SU-DHL-6 (cell line): ENCODE results near the gene URI1.

Experiments used
- H2AFZ ChIP-seq: fragments of 200-600 bp; sonication (generic); 2 replicates; pipeline ENCODE4 v1.6.1; 2014; ENCODE audit warnings: low read depth, mild to moderate bottlenecking, moderate library complexity, mixed read lengths, antibody characterized with exemption, low read length; ENCODE audit not compliant: severe bottlenecking
- H3F3A ChIP-seq: fragments of 200-600 bp; shearing (Covaris generic); 2 replicates; pipeline ENCODE4 v1.6.0; 2016; ENCODE audit warnings: antibody characterized with exemption, mild to moderate bottlenecking; ENCODE audit not compliant: insufficient read depth
- H3K27ac ChIP-seq: fragments of 200-600 bp; sonication (generic); 2 replicates; pipeline ENCODE4 v1.5.1; 2016; ENCODE audit warnings: low read depth, mild to moderate bottlenecking, low read length, moderate library complexity, mixed read lengths
- H3K27me3 ChIP-seq: fragments of 200-600 bp; sonication (generic), shearing (Covaris generic); 2 replicates; pipeline ENCODE4 v1.6.0; 2014; ENCODE audit warnings: mild to moderate bottlenecking, low read length
- H3K36me3 ChIP-seq: fragments of 200-600 bp; sonication (generic); 2 replicates; pipeline ENCODE4 v1.6.1; 2014; ENCODE audit warnings: mild to moderate bottlenecking, low read length, mixed read lengths
- H3K4me2 ChIP-seq: fragments of 300-600, 200-600 bp; shearing (Covaris generic), sonication (generic); 2 replicates; pipeline ENCODE4 v1.6.0; 2014; ENCODE audit warnings: low read length, low read depth, mild to moderate bottlenecking; ENCODE audit not compliant: poor library complexity, severe bottlenecking
- H3K4me3 ChIP-seq: fragments of 200-600 bp; sonication (generic); 2 replicates; pipeline ENCODE4 v1.5.1; 2014; ENCODE audit warnings: antibody characterized with exemption, low read length, mild to moderate bottlenecking, mixed read lengths; ENCODE audit not compliant: insufficient read depth, poor library complexity, severe bottlenecking
- H3K79me2 ChIP-seq: fragments of 200-600 bp; sonication (generic); 2 replicates; pipeline ENCODE4 v1.6.1; 2014; ENCODE audit warnings: mild to moderate bottlenecking, low read length, moderate library complexity; ENCODE audit not compliant: insufficient read depth
- H3K9ac ChIP-seq: fragments of 200-600 bp; sonication (generic); 2 replicates; pipeline ENCODE4 v1.7.0; 2014; ENCODE audit warnings: mild to moderate bottlenecking, low read length
- H3K9me2 ChIP-seq: fragments of 200-600 bp; sonication (generic); replicated peaks from 2 replicates; pipeline ENCODE4 v1.6.1; 2014; ENCODE audit warnings: low read length; ENCODE audit not compliant: insufficient read depth
- H3K9me3 ChIP-seq: fragments of 200-600 bp; sonication (generic); 2 replicates; pipeline ENCODE4 v1.6.1; 2014; ENCODE audit warnings: low read length, mixed read lengths; ENCODE audit not compliant: insufficient read depth
- H4K20me1 ChIP-seq: fragments of 200-600 bp; sonication (generic); 2 replicates; pipeline ENCODE4 v1.6.1; 2014; ENCODE audit warnings: low read depth, mild to moderate bottlenecking, antibody characterized with exemption, low read length, moderate library complexity, mixed read lengths
- EZH2phosphoT487 ChIP-seq: fragments of 200-600 bp; sonication (generic), shearing (Covaris generic); conservative IDR thresholded peaks from 2 replicates; pipeline ENCODE4 v1.6.1; 2018; ENCODE audit warnings: mild to moderate bottlenecking, antibody characterized with exemption, low read length, moderate library complexity, mixed read lengths
- TF ChIP-seq, protein P1 (sequence below): fragments of 200-600 bp; sonication (generic); IDR thresholded peaks from one replicate; pipeline ENCODE4 v1.5.1; 2017; ENCODE audit warnings: antibody characterized with exemption, mild to moderate bottlenecking, low read length, moderate library complexity; ENCODE audit not compliant: insufficient read depth, poor library complexity, severe bottlenecking

Gene URI1

DNA sequence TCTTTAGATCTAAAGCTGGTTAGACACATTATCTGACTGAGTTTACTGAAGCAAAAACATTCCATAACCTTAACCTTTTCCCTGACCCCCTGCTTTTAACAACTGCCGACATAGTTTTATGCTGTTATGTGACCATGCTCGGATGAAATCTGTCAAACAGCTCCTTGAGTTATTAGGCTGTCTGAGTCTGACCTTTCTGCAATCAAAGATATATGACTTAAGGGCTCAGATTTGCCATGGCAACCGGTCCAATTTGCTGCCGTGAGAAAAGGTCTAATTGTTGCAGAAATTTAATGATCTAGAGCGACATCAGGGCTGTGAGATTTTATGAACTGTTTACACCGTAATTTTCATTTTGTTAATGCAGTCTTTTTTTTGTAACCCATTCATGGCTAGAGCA is 61.8 kb downstream of the URI1 start:
- Histone ChIP-seq H3K4me3 (no peak overlapping the region), H3K9me2 (no peaks in the 10 kb centered on the region), H3K27me3 (no peaks in the 10 kb centered on the region), H3K27ac (no peak overlapping the region), H3K36me3 (peaks cover 22% of the 10 kb centered on the region), H3K9me3 (no peaks in the 10 kb centered on the region), H4K20me1 (0 out of 2 replicates have a peak, but pooled peaks cover 3% of the 10 kb centered on the region), H3K79me2 (peaks cover 49% of the 10 kb centered on the region), H3K9ac (no peak overlapping the region), H2AFZ (no peak overlapping the region), H3K4me2 (no peak overlapping the region), H3F3A (peaks cover 5% of the 10 kb centered on the region; the same call in 1 of the 2 replicates)
- TF ChIP-seq EZH2phosphoT487, result no peak

DNA sequence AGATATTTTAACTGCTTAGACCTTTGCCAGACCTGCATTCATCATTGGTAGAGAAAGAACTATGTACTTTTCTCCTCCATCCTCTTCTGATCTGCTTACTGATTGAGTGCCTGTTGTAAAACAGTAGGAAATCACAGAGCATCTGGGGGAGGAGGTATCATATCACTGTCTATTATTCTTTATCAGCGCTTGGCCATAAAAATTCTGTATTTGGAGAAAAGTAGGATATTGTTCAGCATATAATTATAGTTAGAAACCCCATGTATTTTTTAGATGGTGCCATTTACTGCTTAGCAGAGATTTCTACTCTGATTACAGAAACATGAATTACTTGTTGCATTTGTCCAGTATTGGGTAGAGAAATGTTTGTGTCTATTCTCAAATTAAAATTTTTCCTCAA is 62.4 kb downstream of the URI1 start:
- Histone ChIP-seq H3K4me3 (no peak overlapping the region), H4K20me1 (0 out of 2 replicates have a peak, but pooled peaks cover 3% of the 10 kb centered on the region), H2AFZ (no peak overlapping the region), H3K9me2 (no peaks in the 10 kb centered on the region), H3K9ac (no peak overlapping the region), H3F3A (peaks cover 5% of the 10 kb centered on the region; the same call in 1 of the 2 replicates), H3K79me2 (peaks cover 43% of the 10 kb centered on the region), H3K36me3 (peaks cover 28% of the 10 kb centered on the region), H3K27ac (no peak overlapping the region), H3K9me3 (no peaks in the 10 kb centered on the region), H3K27me3 (no peaks in the 10 kb centered on the region), H3K4me2 (no peak overlapping the region)
- TF ChIP-seq, protein P1, sequence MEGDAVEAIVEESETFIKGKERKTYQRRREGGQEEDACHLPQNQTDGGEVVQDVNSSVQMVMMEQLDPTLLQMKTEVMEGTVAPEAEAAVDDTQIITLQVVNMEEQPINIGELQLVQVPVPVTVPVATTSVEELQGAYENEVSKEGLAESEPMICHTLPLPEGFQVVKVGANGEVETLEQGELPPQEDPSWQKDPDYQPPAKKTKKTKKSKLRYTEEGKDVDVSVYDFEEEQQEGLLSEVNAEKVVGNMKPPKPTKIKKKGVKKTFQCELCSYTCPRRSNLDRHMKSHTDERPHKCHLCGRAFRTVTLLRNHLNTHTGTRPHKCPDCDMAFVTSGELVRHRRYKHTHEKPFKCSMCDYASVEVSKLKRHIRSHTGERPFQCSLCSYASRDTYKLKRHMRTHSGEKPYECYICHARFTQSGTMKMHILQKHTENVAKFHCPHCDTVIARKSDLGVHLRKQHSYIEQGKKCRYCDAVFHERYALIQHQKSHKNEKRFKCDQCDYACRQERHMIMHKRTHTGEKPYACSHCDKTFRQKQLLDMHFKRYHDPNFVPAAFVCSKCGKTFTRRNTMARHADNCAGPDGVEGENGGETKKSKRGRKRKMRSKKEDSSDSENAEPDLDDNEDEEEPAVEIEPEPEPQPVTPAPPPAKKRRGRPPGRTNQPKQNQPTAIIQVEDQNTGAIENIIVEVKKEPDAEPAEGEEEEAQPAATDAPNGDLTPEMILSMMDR, result no peak
- TF ChIP-seq EZH2phosphoT487, result no peak

DNA sequence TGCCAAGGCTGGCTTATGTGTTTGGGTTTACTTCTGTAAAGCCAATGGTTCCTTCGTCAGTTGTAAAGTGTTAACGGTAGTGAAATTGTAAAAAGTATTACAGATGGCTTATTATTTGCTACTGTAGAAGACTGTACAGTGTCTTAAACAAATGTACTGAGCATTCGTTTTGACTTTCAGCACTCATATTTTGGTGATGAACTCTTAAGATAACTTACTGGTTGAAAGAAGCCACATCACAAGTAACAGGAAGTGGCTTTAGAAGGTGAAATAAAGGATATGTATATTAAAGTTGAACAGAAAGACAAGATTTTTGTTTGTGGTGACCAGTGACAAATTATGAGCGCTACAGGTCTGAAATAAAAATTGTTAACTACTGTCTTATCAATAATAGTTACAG is 64.2 kb downstream of the URI1 start:
- H3K9ac ChIP-seq, result no peak overlapping the region
- H3K9me2 ChIP-seq, result no peaks in the 10 kb centered on the region
- H3F3A ChIP-seq, result peaks cover 5% of the 10 kb centered on the region; the same call in 1 of the 2 replicates
- H3K4me3 ChIP-seq, result no peak overlapping the region
- 0 out of 2 replicates have a peak, but pooled peaks cover 3% of the 10 kb centered on the region for H4K20me1 ChIP-seq
- TF ChIP-seq, protein P1, result no peak
- no peak for TF ChIP-seq EZH2phosphoT487
- H3K79me2 ChIP-seq, result peaks cover 27% of the 10 kb centered on the region
- no peaks in the 10 kb centered on the region for H3K27me3 ChIP-seq
- no peak overlapping the region for H2AFZ ChIP-seq
- no peak overlapping the region for H3K27ac ChIP-seq
- H3K36me3 ChIP-seq, result peaks cover 43% of the 10 kb centered on the region
- no peaks in the 10 kb centered on the region for H3K9me3 ChIP-seq
- H3K4me2 ChIP-seq, result no peak overlapping the region

DNA sequence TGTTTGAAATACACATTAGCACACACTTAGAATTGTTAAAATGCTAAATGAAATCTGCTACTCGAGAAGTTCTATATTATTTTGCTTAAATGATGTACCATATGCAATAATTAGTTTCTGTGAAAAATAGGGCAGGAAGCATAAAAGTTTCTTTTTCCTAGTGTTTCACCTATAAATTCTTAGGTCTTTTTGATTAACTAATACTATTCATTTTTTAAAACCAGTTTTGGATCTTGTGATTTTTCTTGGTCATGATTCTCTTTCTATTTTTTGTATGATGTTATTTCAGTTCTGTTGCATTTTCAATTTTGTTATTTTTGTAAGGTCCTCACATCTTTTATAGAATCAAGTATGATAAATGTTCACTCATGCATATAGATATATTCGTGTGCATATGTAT is 66.1 kb downstream of the URI1 start:
- H3K36me3 ChIP-seq, result peaks cover 51% of the 10 kb centered on the region
- H3K27ac ChIP-seq, result no peak overlapping the region
- H3K4me3 ChIP-seq, result no peak overlapping the region
- H3K79me2 ChIP-seq, result peaks cover 13% of the 10 kb centered on the region
- no peaks in the 10 kb centered on the region for H3K27me3 ChIP-seq
- H4K20me1 ChIP-seq, result no peaks in the 10 kb centered on the region
- no peak overlapping the region for H3K4me2 ChIP-seq
- H3K9me3 ChIP-seq, result no peaks in the 10 kb centered on the region
- no peak for TF ChIP-seq EZH2phosphoT487
- TF ChIP-seq, protein P1, result no peak
- peaks cover 5% of the 10 kb centered on the region; the same call in 1 of the 2 replicates for H3F3A ChIP-seq
- H2AFZ ChIP-seq, result no peak overlapping the region
- H3K9me2 ChIP-seq, result no peaks in the 10 kb centered on the region
- no peak overlapping the region for H3K9ac ChIP-seq
